ENCODE results near the gene API5.

DNA sequence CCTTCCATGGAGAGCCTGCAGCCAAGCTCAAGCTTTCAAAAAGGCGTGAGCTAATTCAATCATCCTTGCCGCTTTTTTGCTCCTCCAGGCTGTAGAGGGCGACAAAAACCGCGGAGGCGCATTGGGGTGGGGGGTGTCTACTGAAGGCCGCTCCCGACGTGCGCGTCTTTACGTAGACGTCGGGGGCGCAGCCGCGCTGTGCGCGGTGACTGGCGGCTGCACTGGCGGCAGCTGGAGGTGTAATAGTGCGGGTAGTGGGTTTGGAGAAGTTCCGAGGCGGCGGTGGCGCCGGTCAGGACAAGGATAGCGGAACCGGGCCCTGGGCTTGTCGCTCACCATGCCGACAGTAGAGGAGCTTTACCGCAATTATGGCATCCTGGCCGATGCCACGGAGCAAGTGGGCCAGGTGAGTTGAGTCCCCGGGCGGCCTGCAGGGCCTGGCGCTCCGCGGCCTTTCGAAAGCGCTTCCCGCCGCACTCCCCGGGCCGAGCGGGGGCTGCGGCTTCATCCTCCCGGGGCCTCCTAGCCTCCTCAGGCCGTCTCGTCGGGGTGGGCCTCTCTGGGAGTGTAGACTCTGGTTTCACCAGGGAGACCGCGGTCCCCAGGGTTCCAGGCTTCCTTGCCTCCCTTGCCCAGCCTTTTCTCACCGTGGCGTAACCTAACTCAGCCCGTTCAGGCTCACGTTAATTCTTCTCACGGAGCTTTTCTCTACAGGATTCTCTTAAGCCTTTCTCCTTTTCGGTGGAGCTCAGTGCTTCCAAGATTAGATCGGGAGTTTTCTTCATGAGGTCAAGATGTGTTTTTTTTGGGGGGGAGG is at the start of gene API5:
- TF ChIP-seq REST (IDR thresholded peaks at IDR 0.05; ENCODE audit: insufficient read depth in 1 of 2, low read depth in 2 of 2, low read length in 2 of 2) (peak; percentile 25 to 65; a peak in 1 of 4 replicates), TAF1 (IDR thresholded peaks at IDR 0.05; ENCODE audit: borderline replicate concordance, insufficient read depth, low read length) (peak; percentile 97)
